HG02571 (cell line): ENCODE results near the gene ATP13A3.

Experiments used
- ATAC-seq: cut with Tn5 transposase; IDR thresholded peaks from one replicate; pipeline ENCODE4 v1.9.1; 2021; ENCODE audit warnings: mild to moderate bottlenecking, moderate library complexity; ENCODE audit not compliant: unreplicated experiment

The ATP13A3 gene

GRCh38 chr3:194476784-194477183, 10.0 kb downstream of the ATP13A3 start:
- ATAC-seq, result no peak

GRCh38 chr3:194475978-194476377, 10.8 kb downstream of the ATP13A3 start:
- ATAC-seq, result no peak

- no peak for ATAC-seq
These were observed 11.5 kb downstream of the ATP13A3 start for GRCh38 chr3:194475138-194475932.

GRCh38 chr3:194474675-194475074, 12.1 kb downstream of the ATP13A3 start:
- ATAC-seq, result no peak

- ATAC-seq, result no peak
These were observed 14.4 kb downstream of the ATP13A3 start for GRCh38 chr3:194472290-194472920.

- ATAC-seq, result no peak
These were observed 14.9 kb downstream of the ATP13A3 start for GRCh38 chr3:194471863-194472262.

GRCh38 chr3:194470615-194471014, 16.2 kb downstream of the ATP13A3 start:
- no peak for ATAC-seq

GRCh38 chr3:194469977-194470376, 16.8 kb downstream of the ATP13A3 start:
- no peak for ATAC-seq

- ATAC-seq, result no peak
These were observed 18.7 kb downstream of the ATP13A3 start for GRCh38 chr3:194468086-194468485.

- no peak for ATAC-seq
These were observed 19.9 kb downstream of the ATP13A3 start for GRCh38 chr3:194466761-194467356.

GRCh38 chr3:194465920-194466570, 20.8 kb downstream of the ATP13A3 start:
- ATAC-seq, result no peak

- ATAC-seq, result no peak
These were observed 21.6 kb downstream of the ATP13A3 start for GRCh38 chr3:194465246-194465645.

- no peak for ATAC-seq
These were observed 22.1 kb downstream of the ATP13A3 start for GRCh38 chr3:194464692-194465091.

GRCh38 chr3:194462936-194463335, 23.9 kb downstream of the ATP13A3 start:
- no peak for ATAC-seq

- no peak for ATAC-seq
These were observed 26.2 kb downstream of the ATP13A3 start for GRCh38 chr3:194460566-194460965.

GRCh38 chr3:194458131-194458530, 28.7 kb downstream of the ATP13A3 start:
- no peak for ATAC-seq

- no peak for ATAC-seq
These were observed 31.3 kb downstream of the ATP13A3 start for GRCh38 chr3:194455481-194455880.

- no peak for ATAC-seq
These were observed 36.5 kb downstream of the ATP13A3 start for GRCh38 chr3:194450341-194450740.

- no peak for ATAC-seq
These were observed 36.9 kb downstream of the ATP13A3 start for GRCh38 chr3:194449913-194450312.

- ATAC-seq, result no peak
These were observed 39.1 kb downstream of the ATP13A3 start for GRCh38 chr3:194447657-194448056.

GRCh38 chr3:194447161-194447560, 39.6 kb downstream of the ATP13A3 start:
- ATAC-seq, result no peak

- no peak for ATAC-seq
These were observed 40.0 kb downstream of the ATP13A3 start for GRCh38 chr3:194446754-194447153.
